GM18907 (cell line): Measurements from ENCODE around the gene MARK4.

Experiments
- ATAC-seq: cut with Tn5 transposase; IDR thresholded peaks from one replicate; pipeline ENCODE4 v1.9.1; 2021; ENCODE audit warnings: mild to moderate bottlenecking, moderate library complexity; ENCODE audit not compliant: unreplicated experiment

The MARK4 gene

DNA sequence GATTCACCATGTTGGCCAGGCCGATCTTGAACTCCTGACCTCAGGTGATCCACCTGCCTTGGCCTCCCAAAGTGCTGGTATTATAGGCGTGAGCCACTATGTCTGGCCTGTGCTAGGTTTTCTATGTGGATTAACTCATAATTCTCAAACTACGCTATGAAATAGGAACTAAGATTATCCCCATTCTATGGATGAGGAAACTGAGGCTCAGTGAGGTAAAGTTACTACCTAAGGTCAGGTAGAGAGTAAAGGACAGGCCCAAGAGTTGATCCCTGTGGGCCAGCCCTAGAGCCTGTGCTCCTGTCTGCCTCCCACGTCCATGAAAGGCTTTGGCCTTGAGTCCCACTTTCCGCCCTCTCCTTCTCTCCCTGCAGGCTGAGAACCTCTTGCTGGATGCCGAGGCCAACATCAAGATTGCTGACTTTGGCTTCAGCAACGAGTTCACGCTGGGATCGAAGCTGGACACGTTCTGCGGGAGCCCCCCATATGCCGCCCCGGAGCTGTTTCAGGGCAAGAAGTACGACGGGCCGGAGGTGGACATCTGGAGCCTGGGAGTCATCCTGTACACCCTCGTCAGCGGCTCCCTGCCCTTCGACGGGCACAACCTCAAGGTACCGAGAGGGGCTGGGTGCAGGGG lies 20.1 kb downstream of the MARK4 start:
- ATAC-seq: no peak

DNA sequence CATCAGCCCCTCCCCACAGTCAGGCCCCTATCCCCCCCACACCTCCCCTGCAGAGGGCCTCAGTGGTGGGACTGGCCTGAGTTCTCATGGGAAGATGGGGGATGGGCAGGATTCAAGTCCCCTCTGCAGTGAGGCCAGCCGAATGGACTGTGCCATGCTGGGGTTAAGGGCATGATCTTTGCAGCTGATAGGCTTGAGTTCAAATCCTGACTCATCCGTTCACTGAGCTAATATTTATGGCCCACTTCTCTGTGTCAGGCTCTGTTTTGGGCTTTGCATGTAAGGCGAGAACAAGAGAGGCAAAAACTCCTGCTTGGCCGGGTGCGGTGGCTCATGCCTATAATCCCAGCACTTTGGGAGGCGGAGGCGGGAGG lies 20.7 kb downstream of the MARK4 start:
- no peak for ATAC-seq

DNA sequence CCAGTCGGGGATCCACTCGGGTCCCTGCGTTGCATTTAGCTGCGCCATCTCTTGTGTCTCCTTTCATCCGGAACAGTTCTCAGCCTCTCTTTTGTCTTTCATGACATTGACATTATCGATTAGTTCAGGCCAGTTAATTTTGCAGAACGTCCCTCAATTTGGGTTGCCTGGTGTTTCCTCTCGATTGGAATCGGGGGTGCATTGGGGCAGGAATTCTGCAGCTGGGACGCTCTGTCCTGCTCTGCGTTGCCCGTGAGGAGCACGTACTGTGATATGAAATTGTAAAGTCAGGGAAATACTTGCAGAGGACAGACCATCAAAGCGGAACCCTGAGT lies 22.4 kb downstream of the MARK4 start:
- no peak for ATAC-seq

DNA sequence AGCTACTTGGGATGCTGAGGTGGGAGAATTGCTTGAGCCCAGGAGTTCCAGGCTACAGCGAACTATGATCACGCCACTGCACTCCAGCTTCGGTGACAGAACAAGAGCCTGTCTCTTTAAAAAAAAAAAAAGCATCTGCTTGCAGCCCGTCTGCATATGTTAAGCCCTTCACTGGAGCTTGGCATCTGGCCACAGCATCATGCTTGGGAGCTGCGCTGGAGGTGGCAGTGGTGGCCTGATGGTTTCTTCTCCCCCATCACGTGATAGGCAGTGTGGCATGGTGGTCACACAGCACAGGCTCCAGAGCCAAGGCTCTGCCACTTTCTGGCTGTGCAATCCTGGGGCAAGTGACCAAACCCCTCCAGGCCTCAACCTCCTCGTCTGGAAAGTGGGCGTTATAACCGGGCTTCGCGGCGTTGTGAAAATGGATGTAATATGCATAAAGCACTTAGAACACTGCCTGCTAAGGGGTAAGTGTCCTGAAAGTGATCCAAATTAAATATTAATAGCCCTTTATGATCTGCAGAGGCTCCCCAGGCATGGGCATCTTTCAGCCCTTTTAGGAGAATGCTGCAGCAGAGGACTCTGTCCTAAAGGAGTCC lies 24.4 kb downstream of the MARK4 start:
- ATAC-seq: no peak

DNA sequence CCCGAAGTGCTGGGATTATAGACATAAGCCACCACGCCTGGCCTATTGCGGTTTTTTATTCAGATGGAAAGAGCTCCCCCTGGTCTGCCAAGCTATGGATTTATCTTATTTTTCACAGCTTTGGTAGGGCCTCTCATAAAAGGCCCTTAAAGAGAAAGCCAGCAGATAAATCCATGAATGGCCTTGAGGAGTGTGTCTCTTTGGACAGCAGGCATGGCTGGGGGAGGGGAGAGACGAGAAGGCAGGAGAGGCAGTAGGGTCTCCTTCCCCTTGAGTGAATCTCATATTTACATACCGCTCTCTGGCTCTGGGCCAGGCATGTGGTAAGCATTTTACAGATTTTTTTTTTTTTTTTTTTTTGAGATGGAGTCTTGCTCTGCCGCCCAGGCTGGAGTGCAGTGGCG lies 25.2 kb downstream of the MARK4 start:
- ATAC-seq: no peak

GRCh38 chr19:45278087-45278486 lies 27.0 kb downstream of the MARK4 start:
- no peak for ATAC-seq

GRCh38 chr19:45279587-45280192 lies 28.6 kb downstream of the MARK4 start:
- ATAC-seq: no peak

DNA sequence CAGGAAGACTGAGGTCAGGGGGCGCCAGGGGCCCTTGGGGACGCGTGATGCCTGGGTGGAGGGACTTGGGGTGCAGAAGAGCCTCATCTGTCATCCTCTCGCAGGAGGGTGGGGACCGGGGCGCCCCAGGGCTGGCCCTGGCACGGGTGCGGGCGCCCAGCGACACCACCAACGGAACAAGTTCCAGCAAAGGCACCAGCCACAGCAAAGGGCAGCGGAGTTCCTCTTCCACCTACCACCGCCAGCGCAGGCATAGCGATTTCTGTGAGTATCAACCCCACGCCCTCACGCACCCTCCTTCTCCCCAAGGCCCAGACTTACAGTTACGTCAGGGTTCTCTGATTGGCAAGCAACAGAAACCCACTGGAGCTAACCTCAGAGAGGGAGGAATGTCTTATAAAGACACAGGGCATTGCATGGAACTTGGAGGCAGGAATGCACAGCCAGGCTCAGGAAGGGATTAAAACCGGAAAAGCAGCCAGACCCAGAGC lies 29.4 kb downstream of the MARK4 start:
- no peak for ATAC-seq

DNA sequence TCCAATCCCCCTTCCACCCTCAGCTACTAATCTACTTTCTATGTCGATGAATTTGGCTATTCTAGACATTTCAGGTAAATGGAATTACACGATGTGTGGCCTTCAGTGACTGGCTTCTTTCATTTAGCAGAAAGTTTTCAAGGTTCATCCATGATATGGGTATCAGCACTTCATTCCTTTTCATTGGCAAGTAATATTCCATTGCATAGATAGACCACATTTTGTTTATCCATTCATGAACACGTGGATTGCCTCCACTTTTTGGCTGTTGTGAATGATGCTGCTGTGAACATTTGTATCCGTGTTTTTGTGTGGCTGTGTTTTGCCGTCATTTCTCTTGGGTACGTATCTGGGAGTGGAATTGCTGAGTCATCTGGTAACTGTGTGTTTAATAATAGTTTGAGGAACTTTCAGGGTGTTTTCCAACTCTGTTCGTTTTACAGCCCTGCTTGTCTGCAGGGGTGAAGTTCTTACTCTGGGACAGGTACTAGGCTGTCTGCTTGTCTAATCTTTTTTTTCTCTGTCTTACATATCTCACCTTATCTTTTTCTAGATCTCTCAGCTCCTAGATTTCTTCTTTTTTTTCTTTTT lies 32.5 kb downstream of the MARK4 start:
- no peak for ATAC-seq

DNA sequence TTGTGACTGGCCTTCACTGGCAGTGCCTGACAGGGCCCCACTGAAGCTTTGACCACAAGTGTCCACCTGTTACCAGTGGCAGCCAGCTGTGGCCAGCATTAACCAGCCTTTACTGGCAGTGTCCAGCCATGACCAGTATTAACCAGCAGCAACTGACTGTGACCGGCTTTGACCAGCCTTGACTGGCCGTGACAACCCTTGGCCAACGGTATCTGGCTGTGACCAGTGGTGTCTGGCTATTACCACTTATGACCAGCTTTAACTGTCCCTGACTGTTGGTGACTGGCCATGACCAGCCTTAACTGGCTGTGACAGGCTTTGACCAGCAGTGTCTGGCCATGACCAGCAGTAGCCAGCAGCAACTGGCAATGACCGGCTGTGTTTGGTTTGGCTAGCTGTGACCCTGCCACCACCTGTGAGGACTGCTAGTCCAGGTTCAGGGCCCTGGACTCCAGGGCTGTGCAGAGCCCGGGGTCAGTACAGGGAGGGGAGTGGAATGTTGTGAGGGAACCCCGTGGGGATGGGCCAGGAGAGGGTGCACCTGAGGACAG lies 39.4 kb downstream of the MARK4 start:
- ATAC-seq: no peak

GRCh38 chr19:45291834-45292233 lies 40.8 kb downstream of the MARK4 start:
- ATAC-seq: no peak

- ATAC-seq: no peak
Measured at GRCh38 chr19:45293682-45294081, 42.6 kb downstream of the MARK4 start.

DNA sequence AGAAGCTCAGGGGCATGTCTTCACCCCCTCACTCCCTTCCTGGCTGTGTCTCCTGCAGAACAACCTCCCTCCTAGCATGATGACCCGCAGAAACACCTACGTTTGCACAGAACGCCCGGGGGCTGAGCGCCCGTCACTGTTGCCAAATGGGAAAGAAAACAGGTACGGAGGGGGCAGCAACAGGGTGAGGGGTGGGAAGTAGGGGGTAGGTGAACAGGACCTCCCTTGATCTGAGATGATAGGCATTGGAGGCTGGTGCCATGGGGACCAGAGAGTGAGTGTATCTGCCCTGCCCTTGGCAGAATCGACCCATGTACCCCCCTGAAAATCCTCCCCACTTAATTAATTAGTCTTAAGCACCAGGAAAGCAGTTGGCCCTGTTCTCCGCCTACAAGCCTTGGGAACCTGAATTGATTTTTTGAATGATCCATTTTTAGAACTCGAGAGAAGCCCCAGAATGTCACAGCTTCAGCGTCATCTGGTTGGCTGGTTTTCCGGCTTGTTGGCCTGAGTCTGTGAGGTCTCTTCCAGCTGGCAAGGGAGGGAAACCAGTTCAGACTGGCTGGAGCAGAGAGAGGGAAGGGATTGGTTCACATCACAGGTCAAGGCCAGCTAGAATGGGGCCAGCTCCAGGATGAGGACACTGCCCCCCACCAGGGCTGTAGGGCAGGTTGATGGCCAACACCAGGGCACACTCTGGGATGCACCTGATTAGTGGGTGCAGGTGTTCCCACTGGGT lies 43.4 kb downstream of the MARK4 start:
- no peak for ATAC-seq

- no peak for ATAC-seq
Measured at GRCh38 chr19:45295873-45296272, 44.8 kb downstream of the MARK4 start.

DNA sequence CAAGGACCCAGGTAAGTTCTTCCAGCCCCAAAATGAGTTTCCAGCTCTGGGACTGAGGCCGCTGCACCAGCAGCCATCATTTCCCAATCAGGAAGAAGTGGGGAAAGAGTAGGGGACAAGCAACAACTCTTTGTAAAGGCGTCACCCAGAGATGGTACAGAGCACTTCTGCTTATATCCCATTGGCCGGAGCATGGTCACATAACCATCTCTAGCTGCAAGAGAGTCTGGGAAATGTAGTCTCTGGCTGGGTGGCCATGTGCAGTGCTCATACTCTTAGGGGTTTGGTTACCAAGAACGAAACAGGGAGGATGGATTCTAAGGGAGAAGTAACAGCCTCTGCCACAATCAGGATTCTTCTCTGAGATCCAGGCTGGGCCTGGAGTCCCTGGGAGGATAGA lies 45.3 kb downstream of the MARK4 start:
- ATAC-seq: no peak

DNA sequence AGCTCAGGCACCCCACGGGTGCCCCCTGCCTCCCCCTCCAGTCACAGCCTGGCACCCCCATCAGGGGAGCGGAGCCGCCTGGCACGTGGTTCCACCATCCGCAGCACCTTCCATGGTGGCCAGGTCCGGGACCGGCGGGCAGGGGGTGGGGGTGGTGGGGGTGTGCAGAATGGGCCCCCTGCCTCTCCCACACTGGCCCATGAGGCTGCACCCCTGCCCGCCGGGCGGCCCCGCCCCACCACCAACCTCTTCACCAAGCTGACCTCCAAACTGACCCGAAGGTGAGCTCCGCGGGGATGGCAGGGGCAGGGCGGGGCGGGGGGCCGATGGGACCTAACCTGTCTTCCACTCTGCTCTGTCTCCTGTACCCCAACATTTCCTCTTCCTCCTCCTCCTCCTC lies 46.6 kb downstream of the MARK4 start:
- no peak for ATAC-seq

DNA sequence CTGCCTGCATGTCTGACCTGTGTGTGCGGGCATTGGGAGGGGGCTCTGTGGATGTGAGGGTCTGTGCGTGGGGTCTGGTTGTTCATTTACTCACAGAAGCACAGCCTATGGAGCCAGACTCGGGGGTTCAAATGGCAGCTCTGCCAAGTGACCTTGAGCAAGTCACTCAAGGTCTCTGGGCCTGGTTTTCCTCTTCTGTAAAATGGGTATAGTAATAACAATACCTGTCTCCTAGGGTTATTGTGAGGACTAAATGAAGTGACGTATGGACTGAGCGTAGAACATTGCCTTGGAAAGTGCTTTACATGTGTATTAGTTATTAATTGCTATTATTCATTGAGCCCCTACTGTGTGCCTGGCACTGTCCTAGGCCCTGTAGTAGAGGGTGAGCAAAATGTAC lies 47.2 kb downstream of the MARK4 start:
- ATAC-seq: no peak

- no peak for ATAC-seq
Measured at GRCh38 chr19:45299719-45300118, 48.6 kb downstream of the MARK4 start.

- ATAC-seq: no peak
Measured at GRCh38 chr19:45302416-45302815, 51.3 kb downstream of the MARK4 start.

GRCh38 chr19:45303269-45304060 lies 52.4 kb downstream of the MARK4 start:
- no peak for ATAC-seq
